GM21367 (cell line): ENCODE results near the gene TAF7.
"Not testable (repeated sequence)": the region's sequence is repeated elsewhere in the genome, so short reads cannot be mapped to it uniquely, and the experiment has no call there.

Source experiments
- ATAC-seq: cut with Tn5 transposase; IDR thresholded peaks from one replicate; pipeline ENCODE4 v1.9.1; 2021; ENCODE audit not compliant: unreplicated experiment

The TAF7 gene

DNA sequence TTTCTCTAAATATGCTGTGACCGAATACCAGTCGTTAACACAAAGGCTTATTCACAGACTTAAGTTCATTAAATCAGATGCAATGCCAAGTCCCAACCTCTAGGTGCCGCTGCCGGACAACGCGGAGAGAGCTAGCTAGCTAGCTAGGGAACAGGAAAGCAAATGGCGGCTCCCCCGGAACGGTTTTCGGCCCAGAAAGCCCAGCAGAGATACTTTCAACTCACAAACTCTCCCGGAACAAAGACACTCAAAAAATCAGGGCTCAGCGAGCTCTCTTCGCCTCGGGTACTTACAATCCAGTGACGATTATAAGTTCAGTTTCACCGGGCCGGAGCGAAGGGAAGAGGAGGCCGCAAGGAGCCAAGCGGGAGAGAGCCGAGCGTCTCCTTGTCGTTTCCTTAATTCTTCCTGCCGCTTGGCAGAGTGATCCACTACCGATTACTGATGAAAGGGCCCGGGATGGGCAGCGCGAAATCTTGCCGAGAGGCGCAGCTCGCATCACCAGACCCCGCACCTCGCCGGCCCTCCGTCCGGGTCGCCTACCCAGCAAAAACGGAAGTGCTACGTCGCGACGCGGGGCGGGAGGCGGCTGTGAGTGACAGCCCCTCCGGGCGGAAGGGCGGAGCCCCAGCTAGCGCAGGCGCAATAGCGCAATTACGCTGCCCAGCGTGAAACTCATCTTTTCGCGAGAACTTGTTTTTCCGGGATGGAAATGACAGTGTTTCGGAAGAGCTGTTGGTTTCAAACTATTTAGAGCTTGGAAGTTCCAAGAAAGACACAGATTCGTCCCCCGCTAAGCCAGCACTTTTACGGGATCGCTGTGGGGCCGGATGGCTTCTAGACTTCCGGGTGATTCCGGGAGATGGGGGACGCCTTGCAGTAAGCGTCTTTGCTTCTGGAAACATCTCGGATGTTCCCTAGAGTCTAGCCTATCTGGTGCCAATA is at the start of gene TAF7:
Gene TAF7 (minus strand): TSS at position 560 of the 945 bp plus-strand sequence. CDS start 740 bp downstream, outside the sequence.
- ATAC-seq = peak; percentile 90

DNA sequence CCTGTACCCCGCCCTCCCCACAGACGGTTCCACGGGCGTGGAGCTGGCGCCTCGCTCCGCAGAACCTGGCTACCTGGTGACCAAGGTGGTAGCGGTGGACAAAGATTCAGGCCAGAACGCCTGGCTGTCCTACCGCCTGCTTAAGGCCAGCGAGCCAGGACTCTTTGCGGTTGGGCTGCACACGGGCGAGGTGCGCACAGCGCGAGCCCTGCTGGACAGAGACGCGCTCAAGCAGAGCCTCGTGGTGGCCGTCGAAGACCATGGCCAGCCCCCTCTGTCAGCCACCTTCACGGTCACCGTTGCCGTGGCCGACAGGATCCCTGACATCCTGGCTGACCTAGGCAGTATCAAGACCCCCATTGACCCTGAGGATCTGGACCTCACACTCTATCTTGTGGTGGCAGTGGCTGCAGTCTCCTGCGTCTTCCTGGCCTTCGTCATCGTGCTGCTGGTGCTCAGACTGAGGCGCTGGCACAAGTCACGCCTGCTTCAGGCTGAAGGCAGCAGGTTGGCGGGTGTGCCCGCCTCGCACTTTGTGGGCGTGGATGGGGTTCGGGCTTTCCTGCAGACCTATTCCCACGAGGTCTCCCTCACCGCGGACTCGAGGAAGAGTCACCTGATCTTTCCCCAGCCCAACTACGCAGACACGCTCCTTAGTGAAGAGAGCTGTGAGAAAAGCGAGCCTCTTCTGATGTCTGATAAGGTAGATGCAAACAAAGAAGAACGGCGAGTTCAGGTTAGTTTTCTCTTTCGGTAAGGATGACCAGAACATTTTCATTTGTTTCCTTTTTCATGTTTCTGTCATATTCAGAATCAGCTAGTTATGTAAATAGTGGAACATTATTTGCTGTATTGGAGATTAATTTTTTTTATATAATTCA is 45.7 kb upstream of the TAF7 start:
- no peak for ATAC-seq

DNA sequence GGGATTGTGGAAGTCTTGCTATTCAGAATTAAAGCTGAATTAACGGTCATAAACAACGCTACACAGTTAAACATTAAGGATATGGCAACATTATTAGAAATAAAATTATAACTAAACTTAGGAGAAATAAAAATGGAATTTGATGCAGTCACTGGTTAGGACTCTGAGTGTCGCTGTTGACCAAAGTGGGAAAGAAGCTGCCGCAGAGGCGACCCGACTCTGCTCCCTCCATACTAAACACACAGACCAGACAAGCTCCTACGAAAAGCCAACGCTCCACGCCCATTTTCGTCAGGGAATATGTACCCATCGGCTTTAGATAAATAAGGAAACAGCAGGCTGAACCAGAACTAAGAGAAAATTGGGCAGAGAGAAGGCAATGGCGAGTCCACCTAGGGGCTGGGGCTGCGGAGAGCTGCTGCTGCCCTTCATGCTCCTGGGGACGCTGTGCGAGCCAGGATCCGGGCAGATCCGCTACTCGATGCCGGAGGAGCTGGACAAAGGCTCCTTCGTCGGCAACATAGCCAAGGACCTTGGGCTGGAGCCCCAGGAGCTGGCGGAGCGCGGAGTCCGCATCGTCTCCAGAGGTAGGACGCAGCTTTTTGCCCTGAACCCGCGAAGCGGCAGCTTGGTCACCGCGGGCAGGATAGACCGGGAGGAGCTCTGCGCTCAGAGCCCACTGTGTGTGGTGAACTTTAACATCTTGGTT is 43.5 kb upstream of the TAF7 start, which contains the start of gene PCDHGA5:
Gene PCDHGA5 (plus strand): TSS at position 211 of the 709 bp plus-strand sequence. CDS start 169 bp downstream, at position 380.
- no peak for ATAC-seq

DNA sequence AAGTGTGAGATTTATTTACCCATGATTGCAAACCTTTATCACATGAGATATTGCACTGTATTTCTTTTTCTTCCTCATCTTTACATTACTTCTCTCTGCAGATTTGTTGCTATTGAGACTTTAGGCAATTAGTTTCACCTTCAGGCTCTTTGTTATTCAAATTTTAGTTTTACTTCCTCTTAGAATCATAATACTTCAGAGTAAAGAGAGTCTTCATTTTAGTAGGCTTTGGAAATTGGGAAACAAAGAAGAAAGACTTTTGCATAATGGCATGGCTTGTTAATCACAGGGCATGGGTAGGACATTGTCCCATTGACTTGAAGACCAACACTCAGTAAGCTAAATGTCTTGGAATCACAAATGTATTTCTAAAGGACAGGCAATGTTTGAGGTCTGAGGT is 42.1 kb upstream of the TAF7 start:
- no peak for ATAC-seq

DNA sequence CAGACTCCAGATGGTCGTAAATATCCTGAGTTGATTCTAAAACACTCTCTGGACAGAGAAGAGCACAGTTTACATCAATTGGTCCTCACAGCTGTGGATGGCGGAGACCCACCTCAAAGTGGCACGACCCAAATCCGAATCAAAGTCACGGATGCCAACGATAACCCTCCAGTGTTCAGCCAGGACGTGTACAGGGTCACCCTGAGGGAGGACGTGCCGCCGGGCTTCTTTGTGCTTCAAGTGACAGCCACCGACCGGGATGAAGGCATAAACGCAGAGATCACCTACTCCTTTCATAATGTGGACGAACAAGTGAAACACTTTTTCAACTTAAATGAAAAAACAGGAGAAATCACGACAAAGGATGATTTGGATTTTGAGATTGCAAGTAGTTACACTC is 40.1 kb upstream of the TAF7 start:
- no peak for ATAC-seq

GRCh38 chr5:141359790-141360426 is 39.3 kb upstream of the TAF7 start, which contains the start of gene PCDHGB2:
Gene PCDHGB2 (plus strand): TSS chr5:141359994. CDS start chr5:141360136, 142 bp downstream.
- no peak for ATAC-seq

- ATAC-seq = no peak
Measured at GRCh38 chr5:141356950-141357349, 36.4 kb upstream of the TAF7 start.

- no peak for ATAC-seq
Measured at GRCh38 chr5:141356133-141356532, 35.5 kb upstream of the TAF7 start.

- no peak for ATAC-seq
Measured at GRCh38 chr5:141355641-141356040, 35.1 kb upstream of the TAF7 start.

DNA sequence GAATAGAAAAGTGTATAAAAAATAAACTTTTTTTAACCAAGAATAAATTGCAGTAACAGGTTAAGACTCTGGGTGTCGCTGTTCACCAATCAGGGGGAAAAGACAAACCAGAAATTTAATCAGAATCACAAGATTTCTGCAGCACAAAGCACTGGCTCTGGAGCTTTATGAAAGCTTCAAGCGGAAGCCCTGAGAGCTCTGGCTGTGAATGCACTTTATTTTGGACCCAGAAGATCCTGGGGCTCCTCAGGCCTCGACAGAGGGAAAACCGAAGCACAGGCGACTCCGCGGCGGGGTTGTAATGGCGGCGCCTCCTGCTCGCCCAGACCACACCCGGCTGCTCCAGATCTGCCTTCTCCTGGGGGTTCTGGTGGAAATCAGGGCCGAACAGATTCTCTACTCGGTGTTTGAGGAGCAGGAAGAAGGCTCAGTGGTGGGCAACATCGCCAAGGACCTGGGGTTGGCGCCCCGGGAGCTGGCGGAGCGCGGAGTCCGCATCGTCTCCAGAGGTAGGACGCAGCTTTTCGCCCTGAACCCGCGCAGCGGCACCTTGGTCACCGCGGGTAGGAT is 34.4 kb upstream of the TAF7 start, which contains the start of gene PCDHGA4:
Gene PCDHGA4 (plus strand): TSS at position 122 of the 570 bp plus-strand sequence. CDS start 87 bp downstream, at position 209.
- ATAC-seq = no peak

- no peak for ATAC-seq
Measured at GRCh38 chr5:141351591-141351990, 31.0 kb upstream of the TAF7 start.

DNA sequence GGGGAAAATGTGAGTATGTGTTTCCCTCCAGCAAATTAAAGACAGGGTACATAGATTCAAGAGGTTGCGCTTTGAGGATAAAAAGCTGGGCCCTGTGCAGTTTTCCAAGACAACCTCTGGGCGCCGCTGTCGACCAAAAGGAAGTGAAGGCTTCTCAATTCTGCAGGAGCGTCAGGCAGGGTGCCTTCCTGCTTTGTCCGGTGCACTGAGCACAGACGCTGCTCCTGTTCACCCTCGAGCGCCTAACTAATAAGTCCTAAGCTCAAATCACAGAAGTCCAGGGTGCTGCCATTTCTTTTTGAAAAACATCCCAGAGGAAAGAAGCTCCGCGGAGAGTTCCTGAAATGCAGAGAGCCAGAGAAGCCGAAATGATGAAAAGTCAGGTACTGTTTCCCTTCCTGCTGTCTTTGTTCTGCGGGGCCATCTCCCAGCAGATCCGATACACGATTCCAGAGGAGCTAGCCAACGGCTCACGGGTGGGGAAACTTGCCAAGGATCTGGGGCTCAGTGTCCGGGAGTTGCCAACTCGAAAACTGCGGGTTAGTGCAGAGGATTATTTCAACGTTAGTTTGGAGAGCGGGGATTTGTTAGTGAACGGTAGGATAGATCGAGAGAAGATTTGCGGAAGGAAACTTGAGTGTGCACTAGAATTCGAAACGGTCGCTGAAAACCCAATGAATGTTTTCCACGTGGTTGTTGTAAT is 29.5 kb upstream of the TAF7 start, which contains the start of gene PCDHGB1:
Gene PCDHGB1 (plus strand): TSS at position 183 of the 703 bp plus-strand sequence. CDS start 162 bp downstream, at position 345.
- ATAC-seq = peak; percentile 83

- ATAC-seq = not testable (repeated sequence)
Measured at GRCh38 chr5:141346017-141346416, 25.4 kb upstream of the TAF7 start.

GRCh38 chr5:141345327-141345726 is 24.7 kb upstream of the TAF7 start:
- no peak for ATAC-seq

- ATAC-seq = no peak
Measured at GRCh38 chr5:141343953-141344463, 23.4 kb upstream of the TAF7 start.

GRCh38 chr5:141343242-141343952 is 22.8 kb upstream of the TAF7 start, which contains the start of gene PCDHGA3:
Gene PCDHGA3 (plus strand): TSS chr5:141343829. CDS start chr5:141344034, 205 bp downstream.
- ATAC-seq = no peak

DNA sequence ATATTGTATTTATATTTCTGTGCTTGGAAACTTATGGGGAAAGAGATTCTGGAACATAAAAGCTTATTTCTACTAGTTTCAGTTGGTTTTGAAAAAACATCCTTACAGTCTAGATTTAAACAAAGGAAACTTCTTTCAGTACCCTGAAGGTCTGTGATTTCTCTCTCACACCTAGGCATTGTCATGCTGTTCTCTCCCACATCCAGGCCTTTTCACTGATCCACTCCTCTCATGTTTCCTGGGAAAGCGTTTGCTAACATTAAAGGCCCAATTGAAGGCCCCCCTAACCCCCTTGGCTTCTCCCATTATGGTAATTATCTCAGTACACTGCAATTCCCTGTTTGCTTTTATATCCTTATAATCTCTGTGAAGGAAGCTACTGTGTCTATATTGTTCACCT is 22.2 kb upstream of the TAF7 start:
- ATAC-seq = no peak

GRCh38 chr5:141340781-141341354 is 20.3 kb upstream of the TAF7 start:
- ATAC-seq = not testable (repeated sequence)
